Stimulated activated CD4-positive, alpha-beta T cell treated with anti-CD3 and anti-CD28 coated beads, Interleukin-1b, Interleukin-23, amount 100 ng/mL, for 1 hour (primary cell): ENCODE measurements around the gene NAV3.

ENCODE experiments used
- DNase-seq, 2 donors: peaks; one replicate each; pipeline ENCODE4 v3.0.0-alpha.2; 2020; ENCODE audit warnings: low read depth in 2 of 2

Gene NAV3

GRCh38 chr12:78118036-78118435 is 287.3 kb downstream of the NAV3 start:
- no peak for DNase-seq

- no peak for DNase-seq
Observed at GRCh38 chr12:78118486-78118885, 287.8 kb downstream of the NAV3 start.

GRCh38 chr12:78119351-78119918 is 288.7 kb downstream of the NAV3 start:
- DNase-seq = no peak

DNA sequence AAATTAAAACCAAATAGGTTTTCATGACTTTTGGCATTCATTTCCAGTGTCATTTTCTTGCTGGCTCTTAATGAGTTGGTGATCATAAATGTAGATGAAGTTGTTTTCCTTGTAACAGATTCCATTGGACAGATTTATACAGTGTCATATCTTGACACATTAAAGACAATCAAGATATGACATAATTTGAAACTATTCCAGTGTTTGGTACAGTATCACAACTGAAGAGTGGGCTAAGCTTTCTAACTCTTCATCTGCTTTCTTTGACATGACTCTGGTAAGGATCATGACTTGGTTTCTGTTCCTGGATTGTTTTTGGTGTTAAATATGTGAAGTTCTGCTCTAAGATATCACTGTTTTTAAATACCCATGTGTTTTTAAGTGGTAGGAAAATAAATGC is 289.6 kb downstream of the NAV3 start:
- DNase-seq = no peak

DNA sequence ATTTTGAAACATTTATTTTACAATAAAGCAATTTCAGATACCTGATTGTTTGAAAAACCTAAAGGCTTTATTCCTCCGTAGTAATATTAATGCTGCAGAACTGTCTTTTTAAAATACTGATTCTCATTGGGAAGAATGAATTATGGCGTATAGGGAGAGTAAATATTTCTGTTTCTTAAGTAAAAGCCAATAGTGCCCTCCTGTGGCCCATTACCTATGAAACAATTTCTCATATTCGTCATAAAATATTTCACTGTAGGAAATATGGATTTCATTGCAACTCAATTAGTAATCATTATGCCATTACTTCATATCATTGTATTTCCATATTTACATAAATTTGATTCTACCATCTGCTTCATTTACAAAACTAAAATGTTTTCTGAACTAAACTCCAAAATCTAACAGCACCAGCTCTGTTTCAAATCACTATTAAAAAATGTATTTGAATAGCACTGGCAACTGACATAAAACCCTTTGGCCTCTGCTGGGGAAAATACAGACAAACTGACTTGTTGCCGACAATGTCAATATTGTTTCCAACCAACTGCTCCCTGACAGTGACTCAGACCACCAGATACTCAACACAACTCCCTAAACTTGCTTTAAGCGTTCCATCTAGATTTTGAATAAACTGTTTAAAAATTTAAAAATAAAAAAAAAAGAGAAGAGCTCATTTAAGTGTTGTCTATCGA is 290.3 kb downstream of the NAV3 start:
- DNase-seq = no peak

DNA sequence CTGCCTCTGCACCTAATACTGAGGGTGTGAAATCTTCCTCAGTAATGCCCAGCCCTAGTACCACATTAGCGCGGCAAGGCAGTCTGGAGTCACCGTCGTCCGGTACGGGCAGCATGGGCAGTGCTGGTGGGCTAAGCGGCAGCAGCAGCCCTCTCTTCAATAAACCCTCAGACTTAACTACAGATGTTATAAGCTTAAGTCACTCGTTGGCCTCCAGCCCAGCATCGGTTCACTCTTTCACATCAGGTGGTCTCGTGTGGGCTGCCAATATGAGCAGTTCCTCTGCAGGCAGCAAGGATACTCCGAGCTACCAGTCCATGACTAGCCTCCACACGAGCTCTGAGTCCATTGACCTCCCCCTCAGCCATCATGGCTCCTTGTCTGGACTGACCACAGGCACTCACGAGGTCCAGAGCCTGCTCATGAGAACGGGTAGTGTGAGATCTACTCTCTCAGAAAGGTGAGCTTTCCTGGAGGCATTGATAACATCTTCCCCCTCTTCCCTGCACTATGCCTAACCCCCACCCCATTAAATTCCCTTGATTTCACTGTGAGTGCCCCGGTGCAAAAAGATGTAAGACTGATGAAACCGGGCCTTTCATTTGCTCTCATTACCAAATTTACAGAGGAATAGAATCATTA is 291.4 kb downstream of the NAV3 start:
- no peak for DNase-seq

- DNase-seq = no peak
Observed at GRCh38 chr12:78128211-78128610, 297.5 kb downstream of the NAV3 start.

DNA sequence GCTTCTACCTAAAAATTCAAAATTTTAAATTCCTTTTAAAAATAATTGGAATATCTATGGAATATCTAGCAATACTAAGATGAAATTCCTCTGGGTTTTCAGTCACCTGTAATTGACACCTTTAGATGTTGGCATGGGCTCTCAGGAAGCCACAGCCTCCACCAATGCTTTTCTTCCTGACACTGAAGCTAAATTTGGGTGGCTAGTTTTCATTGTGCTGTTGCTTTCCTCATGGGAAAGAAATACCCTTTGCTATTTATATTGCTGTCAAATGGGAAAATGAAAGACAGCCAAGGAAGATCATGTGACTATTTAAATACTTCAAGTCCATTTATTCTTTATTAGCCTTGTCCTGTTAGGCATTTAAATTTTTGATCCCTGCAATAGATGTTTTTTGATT is 313.0 kb downstream of the NAV3 start:
- DNase-seq = no peak

DNA sequence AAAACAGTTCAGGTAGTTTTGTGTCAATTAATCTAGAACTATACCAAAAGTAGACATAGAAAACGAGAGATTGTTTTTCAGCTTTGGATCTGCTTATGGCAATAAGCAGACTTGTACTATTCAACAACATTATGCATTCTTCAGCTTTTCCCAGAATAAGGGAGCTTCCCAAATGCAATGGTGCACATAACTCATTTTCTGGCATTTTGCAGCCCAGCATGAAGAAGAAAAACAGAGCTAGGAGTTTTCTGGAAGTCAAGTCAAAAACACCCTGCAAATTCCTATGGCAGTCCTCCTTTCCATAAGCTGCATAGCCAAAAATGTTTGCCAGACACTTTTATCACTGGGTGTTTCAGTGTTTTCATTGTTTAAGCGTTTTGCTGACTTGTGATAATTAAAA is 314.7 kb downstream of the NAV3 start:
- no peak for DNase-seq

- DNase-seq = no peak
Observed at GRCh38 chr12:78146365-78146772, 315.7 kb downstream of the NAV3 start.

- DNase-seq = no peak
Observed at GRCh38 chr12:78149459-78149858, 318.8 kb downstream of the NAV3 start.

DNA sequence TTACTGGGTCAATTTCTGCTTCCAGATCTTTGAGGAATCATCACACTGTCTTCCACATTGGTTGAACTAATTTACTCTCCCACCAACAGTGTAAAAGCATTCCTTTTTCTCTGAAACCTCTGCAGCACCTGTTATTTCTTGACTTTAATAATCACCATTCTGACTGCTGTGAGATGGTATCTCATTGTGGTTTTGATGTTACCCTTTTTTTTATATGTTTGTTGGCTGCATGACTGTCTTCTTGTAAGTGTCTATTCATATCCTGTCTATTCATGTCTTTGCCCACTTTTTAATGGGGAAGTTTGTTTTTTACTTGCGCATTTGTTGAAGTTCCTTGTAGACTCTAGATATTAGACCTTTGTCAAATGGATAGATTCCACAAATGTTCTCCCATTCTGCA is 324.9 kb downstream of the NAV3 start:
- DNase-seq = no peak

GRCh38 chr12:78156751-78157150 is 326.1 kb downstream of the NAV3 start:
- DNase-seq = no peak

GRCh38 chr12:78157199-78157598 is 326.5 kb downstream of the NAV3 start:
- DNase-seq = no peak

GRCh38 chr12:78164154-78164553 is 333.5 kb downstream of the NAV3 start:
- no peak for DNase-seq

DNA sequence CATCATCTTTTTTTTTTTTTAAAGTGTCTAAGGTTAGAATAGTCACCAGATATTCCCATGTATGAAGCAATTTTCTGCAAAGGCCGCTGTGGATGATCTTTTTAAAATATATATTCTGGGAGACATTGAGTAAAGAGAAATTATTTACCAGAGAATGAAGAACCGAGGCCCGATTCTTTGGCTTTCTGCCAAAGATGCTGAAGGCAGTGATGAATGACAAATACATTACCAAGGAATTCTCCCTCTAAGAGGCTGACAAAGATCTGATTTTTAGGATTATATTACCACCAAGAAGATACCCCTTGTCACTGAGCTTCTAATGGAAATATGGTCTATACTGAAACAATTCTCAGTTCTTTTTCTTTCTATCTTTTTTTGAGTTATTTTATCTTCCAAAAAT is 336.8 kb downstream of the NAV3 start:
- DNase-seq = no peak

GRCh38 chr12:78171061-78171460 is 340.4 kb downstream of the NAV3 start:
- no peak for DNase-seq

DNA sequence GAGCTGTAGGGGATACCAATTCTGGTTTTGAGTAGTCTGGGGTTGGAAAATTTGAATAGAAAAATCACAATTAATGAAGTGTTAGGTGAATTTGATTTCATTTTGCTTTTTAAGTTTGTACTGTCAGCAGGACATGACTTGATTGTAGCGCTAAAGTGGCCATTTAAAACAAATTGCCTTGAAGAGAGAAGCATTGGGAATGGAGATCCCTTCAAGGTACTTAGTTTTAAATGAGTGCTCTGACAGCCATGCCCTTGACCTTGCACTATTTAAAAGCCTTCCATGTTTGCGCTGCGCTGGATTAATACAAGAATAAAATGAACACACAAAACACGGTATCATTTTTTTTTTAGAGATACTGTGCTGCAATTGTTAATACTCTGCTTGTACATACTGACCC is 345.9 kb downstream of the NAV3 start:
- no peak for DNase-seq

DNA sequence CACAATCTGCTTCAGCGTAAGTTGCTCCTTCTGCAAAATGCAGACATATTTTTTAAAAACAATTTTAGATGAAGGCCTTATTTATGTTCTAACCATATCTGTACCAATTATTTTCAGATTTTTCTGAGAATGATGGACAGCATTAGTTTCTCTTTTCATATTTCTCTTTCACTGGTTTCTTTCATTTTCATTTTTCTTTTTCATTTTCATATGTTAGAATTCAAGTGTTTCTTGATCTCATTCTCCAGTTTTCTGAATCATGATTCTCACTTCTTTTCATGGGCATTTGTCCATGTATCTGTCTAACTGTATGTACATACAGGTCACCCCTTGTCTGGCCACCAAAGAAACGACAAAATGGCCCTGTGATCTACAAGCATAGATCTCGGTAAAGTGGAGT is 346.6 kb downstream of the NAV3 start:
- DNase-seq = no peak

DNA sequence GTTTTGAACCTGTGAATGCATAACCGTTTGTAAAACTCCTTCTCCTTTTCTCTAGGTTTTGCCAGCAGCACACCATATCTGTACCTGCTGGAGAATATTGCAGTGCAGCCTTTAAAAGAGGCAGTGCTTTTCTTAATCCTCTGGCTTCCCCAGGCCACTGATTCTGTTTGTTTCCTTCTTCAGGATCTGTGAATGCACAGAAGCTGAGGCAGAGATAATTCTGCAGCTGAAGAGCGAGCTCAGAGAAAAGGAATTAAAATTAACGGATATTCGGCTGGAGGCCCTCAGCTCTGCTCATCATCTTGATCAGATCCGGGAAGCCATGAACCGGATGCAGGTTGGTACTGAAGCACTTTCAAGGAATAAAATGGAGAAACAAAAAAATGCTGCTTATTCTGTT is 348.7 kb downstream of the NAV3 start:
- no peak for DNase-seq

DNA sequence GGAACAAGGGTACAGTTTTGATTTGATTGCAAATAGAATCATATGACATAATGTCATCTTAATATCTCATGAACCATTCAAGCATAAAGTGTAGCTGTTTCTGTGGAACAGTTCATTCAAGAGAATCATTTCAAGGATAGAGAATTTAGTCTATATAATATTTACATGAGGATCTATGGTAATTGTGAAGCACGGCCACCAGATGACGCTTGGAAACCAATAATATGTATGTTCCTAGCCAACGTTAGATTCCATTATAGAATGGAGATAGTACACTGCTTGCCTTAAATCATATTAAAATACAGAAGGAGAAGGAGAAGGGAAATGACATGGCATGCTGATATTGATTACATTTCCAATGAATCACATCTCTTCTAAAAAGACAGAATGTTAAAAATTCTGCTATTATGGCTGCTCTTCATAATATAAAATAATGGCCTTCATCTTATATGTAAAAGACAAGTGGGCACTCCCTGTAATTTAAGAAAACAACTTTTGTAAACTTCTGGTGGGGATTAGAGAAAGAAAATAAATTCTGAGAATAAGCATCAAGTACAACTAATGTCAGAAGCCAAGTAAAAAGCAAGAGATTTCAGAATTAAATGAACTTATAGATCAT is 351.0 kb downstream of the NAV3 start:
- no peak for DNase-seq

DNA sequence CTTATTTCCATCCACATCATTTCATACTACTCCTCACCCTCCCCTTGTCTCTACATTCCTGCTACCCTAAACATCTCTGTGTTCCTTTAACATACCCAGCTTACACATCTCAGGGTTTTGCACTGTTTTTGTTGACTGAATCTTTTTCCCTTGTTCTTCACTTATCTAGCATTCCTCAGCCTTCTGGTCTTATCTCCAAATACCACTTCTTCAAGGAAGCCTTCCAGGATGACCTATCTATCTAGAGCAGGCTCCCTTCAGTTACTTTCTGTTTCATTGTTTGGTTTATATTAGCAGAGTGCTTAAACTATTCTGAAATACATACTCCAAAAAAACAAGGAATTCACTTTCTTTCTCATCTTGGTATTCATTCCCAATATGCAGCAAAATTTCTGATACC is 353.1 kb downstream of the NAV3 start:
- no peak for DNase-seq

DNA sequence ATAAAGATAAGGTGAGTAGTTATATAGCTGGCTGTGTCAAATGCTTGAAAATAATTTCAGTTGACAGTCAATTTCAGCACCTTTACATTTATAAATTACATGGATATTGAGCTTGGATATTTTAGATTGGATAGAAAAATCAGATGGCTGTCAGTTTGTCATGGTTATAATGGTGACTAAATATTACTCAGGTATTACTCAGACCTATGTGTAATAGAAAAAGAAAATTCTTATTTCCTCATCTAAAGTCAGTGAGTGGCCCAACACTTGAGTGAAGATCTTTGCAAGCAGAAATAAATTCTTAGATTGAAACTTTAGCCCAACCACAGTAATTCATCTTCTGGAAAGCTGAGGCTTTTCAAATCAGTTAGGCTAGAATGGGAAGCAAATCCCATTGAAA is 354.4 kb downstream of the NAV3 start:
- DNase-seq = no peak
